ENCODE data around the gene AP1AR. TPM values are rescaled to one million over a fixed set of nuclear protein-coding genes. Genes with fewer than 3 reads are reported as not detected.
"Not testable (repeated sequence)": the region's sequence is repeated elsewhere in the genome, so short reads cannot be mapped to it uniquely, and the experiment has no call there.

AP1AR gene
- total RNA-seq, 4 donors from 2014 or later: 11.7 to 28.7 (median 14.4) TPM

GRCh38 chr4:112196461-112196860 is 35.1 kb upstream of the AP1AR start:
- TF ChIP-seq EP300 (IDR thresholded peaks at IDR 0.05): no peak
- TF ChIP-seq POLR2AphosphoS5 (IDR thresholded peaks at IDR 0.05): no peak
- TF ChIP-seq POLR2A (IDR thresholded peaks at IDR 0.05; ENCODE audit: low read depth): no peak
- TF ChIP-seq CTCF (IDR thresholded peaks at IDR 0.05): no peak
- Histone ChIP-seq H3K36me3 (no peaks in the 10 kb centered on the region), H3K9me3 (no peaks in the 10 kb centered on the region), H3K27me3 (no peaks in the 10 kb centered on the region), H3K4me1 (no peaks in the 10 kb centered on the region), H3K27ac (replicated peaks in 1 of 4) (no peak overlapping the region), H3K4me3 (no peak overlapping the region)
- intact Hi-C loops (cut with DNase I): no loop called here
- WGBS: 37% methylated on average over 1 of the region's 1 CpG
- DNase-seq (ENCODE audit: extremely low spot score): no peak

DNA sequence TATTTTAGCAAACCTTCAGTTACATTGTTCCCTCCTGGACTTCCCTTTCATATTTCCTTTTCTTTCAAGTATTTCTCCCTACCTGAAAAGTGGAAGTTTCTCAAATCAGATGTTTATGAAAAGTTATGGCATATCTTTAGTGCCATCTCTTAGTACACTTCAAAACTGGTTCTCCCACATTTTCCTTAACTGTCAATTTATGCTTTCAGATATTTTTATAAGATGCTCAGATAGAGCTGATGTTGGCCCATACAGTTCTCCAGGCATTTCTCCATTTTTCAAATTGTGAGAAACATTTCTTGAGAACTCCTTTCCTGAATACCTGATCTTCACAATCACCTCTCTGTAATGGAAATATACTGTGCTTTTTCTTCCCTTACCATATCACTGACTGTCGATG is 32.5 kb upstream of the AP1AR start:
- intact Hi-C loops (cut with DNase I): no loop called here
- WGBS: 77% methylated on average over 1 of the region's 1 CpG
- Histone ChIP-seq H3K36me3 (no peaks in the 10 kb centered on the region), H3K4me1 (no peaks in the 10 kb centered on the region), H3K27me3 (no peaks in the 10 kb centered on the region), H3K9me3 (no peaks in the 10 kb centered on the region), H3K4me3 (no peak overlapping the region), H3K27ac (replicated peaks in 1 of 4) (no peak overlapping the region)
- TF ChIP-seq POLR2A (IDR thresholded peaks at IDR 0.05; ENCODE audit: low read depth) (no peak), CTCF (IDR thresholded peaks at IDR 0.05) (no peak), POLR2AphosphoS5 (IDR thresholded peaks at IDR 0.05) (no peak), EP300 (IDR thresholded peaks at IDR 0.05) (no peak)
- no peak for DNase-seq (ENCODE audit: extremely low spot score)

GRCh38 chr4:112201915-112202505 is 29.6 kb upstream of the AP1AR start:
- H3K4me1 ChIP-seq: no peaks in the 10 kb centered on the region
- no peak for TF ChIP-seq POLR2AphosphoS5 (IDR thresholded peaks at IDR 0.05)
- H3K27ac ChIP-seq (replicated peaks in 1 of 4): no peak overlapping the region
- H3K36me3 ChIP-seq: no peaks in the 10 kb centered on the region
- intact Hi-C loops (cut with DNase I): no loop called here
- no peak for DNase-seq (ENCODE audit: extremely low spot score)
- H3K9me3 ChIP-seq: no peaks in the 10 kb centered on the region
- H3K27me3 ChIP-seq: no peaks in the 10 kb centered on the region
- H3K4me3 ChIP-seq: no peak overlapping the region
- WGBS: 75% methylated on average over 4 of the region's 4 CpGs

- intact Hi-C loops (cut with DNase I): no loop called here
- DNase-seq (ENCODE audit: extremely low spot score): no peak
- 95% methylated on average over 1 of the region's 1 CpG for WGBS
- no peak overlapping the region for H3K4me3 ChIP-seq
- H3K27ac ChIP-seq (replicated peaks in 1 of 4): no peak overlapping the region
- no peaks in the 10 kb centered on the region for H3K36me3 ChIP-seq
- H3K4me1 ChIP-seq: no peaks in the 10 kb centered on the region
- H3K27me3 ChIP-seq: no peaks in the 10 kb centered on the region
- TF ChIP-seq EP300 (IDR thresholded peaks at IDR 0.05): no peak
- TF ChIP-seq POLR2AphosphoS5 (IDR thresholded peaks at IDR 0.05): no peak
- no peak for TF ChIP-seq POLR2A (IDR thresholded peaks at IDR 0.05; ENCODE audit: low read depth)
- TF ChIP-seq CTCF (IDR thresholded peaks at IDR 0.05): no peak
- H3K9me3 ChIP-seq: no peaks in the 10 kb centered on the region
Observed at GRCh38 chr4:112203593-112203992, 28.0 kb upstream of the AP1AR start.

GRCh38 chr4:112206431-112206830 is 25.2 kb upstream of the AP1AR start:
- H3K36me3 ChIP-seq: no peaks in the 10 kb centered on the region
- DNase-seq (ENCODE audit: extremely low spot score): no peak
- no peaks in the 10 kb centered on the region for H3K27me3 ChIP-seq
- no peaks in the 10 kb centered on the region for H3K9me3 ChIP-seq
- WGBS: 81% methylated on average over 2 of the region's 2 CpGs
- intact Hi-C loops (cut with DNase I): no loop called here
- TF ChIP-seq POLR2A (IDR thresholded peaks at IDR 0.05; ENCODE audit: low read depth) (no peak), CTCF (IDR thresholded peaks at IDR 0.05) (no peak), EP300 (IDR thresholded peaks at IDR 0.05) (no peak), POLR2AphosphoS5 (IDR thresholded peaks at IDR 0.05) (no peak)
- H3K4me1 ChIP-seq: no peaks in the 10 kb centered on the region
- H3K4me3 ChIP-seq: no peak overlapping the region
- H3K27ac ChIP-seq (replicated peaks in 1 of 4): no peak overlapping the region

DNA sequence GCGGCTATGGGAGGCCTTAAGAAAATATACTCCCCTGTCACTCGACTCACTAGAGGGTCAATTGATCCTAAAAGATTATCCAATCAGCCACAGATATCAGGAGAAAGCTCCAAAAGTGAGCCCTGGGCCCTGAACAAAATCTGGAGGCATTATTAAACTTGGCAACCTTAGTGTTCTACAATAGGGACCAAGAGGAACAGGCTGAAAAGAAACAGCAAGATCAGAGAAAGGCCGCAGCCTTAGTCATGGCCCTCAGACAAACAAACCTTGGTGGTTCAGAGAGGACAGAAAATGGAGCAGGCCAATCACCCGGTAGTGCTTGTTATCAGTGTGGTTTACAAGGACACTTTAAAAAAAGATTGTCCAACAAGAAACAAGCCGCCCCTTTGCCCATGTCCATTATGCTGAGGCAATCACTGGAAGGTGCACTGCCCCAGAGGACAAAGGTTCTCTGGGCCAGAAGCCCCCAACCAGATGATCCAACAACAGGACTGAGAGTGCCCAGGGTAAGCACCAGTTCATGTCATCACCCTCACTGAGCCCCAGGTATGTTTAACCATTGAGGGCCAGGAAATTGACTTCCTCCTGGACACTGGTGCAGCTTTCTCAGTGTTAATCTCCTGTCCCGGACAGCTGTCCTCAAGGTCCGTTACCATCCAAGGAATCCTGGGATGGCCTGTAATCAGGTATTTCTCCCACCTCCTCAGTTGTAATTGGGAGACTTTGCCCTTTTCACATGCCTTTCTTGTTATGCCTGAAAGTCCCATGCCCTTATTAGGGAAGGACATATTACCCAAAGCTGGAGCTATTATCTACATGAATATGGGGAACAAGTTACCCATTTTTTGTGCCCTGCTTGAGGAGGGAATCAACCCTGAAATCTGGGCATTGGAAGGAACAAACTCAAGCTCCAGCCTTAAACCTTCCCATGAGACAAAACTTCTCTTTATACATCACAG is 23.2 kb upstream of the AP1AR start:
- intact Hi-C loops (cut with DNase I); H3K27me3 ChIP-seq; H3K4me1 ChIP-seq; DNase-seq (ENCODE audit: extremely low spot score); H3K9me3 ChIP-seq; H3K27ac ChIP-seq (replicated peaks in 1 of 4); H3K4me3 ChIP-seq; H3K36me3 ChIP-seq: not testable (repeated sequence)
- 82% methylated on average over 7 of the region's 7 CpGs for WGBS

Measured in esophagus muscularis mucosa (tissue), 4 donors.